Measurements from ENCODE around the gene PGBD1. TPM values are rescaled to one million over a fixed set of nuclear protein-coding genes. Genes with fewer than 3 reads are reported as not detected.

The PGBD1 gene
- total and polyA plus RNA-seq, 2 of the 13 experiments (the other 11 are each of a cell fraction or from before 2014, with no cell fraction given): 3.6 to 6.9 TPM

- TF ChIP-seq, protein P1, sequence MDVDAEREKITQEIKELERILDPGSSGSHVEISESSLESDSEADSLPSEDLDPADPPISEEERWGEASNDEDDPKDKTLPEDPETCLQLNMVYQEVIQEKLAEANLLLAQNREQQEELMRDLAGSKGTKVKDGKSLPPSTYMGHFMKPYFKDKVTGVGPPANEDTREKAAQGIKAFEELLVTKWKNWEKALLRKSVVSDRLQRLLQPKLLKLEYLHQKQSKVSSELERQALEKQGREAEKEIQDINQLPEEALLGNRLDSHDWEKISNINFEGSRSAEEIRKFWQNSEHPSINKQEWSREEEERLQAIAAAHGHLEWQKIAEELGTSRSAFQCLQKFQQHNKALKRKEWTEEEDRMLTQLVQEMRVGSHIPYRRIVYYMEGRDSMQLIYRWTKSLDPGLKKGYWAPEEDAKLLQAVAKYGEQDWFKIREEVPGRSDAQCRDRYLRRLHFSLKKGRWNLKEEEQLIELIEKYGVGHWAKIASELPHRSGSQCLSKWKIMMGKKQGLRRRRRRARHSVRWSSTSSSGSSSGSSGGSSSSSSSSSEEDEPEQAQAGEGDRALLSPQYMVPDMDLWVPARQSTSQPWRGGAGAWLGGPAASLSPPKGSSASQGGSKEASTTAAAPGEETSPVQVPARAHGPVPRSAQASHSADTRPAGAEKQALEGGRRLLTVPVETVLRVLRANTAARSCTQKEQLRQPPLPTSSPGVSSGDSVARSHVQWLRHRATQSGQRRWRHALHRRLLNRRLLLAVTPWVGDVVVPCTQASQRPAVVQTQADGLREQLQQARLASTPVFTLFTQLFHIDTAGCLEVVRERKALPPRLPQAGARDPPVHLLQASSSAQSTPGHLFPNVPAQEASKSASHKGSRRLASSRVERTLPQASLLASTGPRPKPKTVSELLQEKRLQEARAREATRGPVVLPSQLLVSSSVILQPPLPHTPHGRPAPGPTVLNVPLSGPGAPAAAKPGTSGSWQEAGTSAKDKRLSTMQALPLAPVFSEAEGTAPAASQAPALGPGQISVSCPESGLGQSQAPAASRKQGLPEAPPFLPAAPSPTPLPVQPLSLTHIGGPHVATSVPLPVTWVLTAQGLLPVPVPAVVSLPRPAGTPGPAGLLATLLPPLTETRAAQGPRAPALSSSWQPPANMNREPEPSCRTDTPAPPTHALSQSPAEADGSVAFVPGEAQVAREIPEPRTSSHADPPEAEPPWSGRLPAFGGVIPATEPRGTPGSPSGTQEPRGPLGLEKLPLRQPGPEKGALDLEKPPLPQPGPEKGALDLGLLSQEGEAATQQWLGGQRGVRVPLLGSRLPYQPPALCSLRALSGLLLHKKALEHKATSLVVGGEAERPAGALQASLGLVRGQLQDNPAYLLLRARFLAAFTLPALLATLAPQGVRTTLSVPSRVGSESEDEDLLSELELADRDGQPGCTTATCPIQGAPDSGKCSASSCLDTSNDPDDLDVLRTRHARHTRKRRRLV (CRISPR knock-in tag; IDR thresholded peaks at IDR 0.05): no peak
- TF ChIP-seq ZBTB4 (CRISPR knock-in tag; IDR thresholded peaks at IDR 0.05; ENCODE audit: borderline replicate concordance) (peak; percentile 76), NCOA2 (CRISPR knock-in tag; IDR thresholded peaks at IDR 0.05) (peak; percentile 22; the same call in 1 of the 2 replicates), ZNF138 (CRISPR knock-in tag; IDR thresholded peaks at IDR 0.05; ENCODE audit: low read depth) (no peak), ZNF451 (CRISPR knock-in tag; IDR thresholded peaks at IDR 0.05) (no peak), ZFY (CRISPR knock-in tag; IDR thresholded peaks at IDR 0.05) (peak; percentile 77), ARNT2 (CRISPR knock-in tag; IDR thresholded peaks at IDR 0.05; ENCODE audit: low read depth) (peak; percentile 65), NFAT5 (CRISPR knock-in tag; IDR thresholded peaks at IDR 0.05) (peak; percentile 69), MLLT10 (CRISPR knock-in tag; IDR thresholded peaks at IDR 0.05) (no peak)
- TF ChIP-seq, protein P2, sequence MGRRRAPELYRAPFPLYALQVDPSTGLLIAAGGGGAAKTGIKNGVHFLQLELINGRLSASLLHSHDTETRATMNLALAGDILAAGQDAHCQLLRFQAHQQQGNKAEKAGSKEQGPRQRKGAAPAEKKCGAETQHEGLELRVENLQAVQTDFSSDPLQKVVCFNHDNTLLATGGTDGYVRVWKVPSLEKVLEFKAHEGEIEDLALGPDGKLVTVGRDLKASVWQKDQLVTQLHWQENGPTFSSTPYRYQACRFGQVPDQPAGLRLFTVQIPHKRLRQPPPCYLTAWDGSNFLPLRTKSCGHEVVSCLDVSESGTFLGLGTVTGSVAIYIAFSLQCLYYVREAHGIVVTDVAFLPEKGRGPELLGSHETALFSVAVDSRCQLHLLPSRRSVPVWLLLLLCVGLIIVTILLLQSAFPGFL (CRISPR knock-in tag; IDR thresholded peaks at IDR 0.05): no peak; the same call in 1 of the 2 replicates
- TF ChIP-seq, protein P3, sequence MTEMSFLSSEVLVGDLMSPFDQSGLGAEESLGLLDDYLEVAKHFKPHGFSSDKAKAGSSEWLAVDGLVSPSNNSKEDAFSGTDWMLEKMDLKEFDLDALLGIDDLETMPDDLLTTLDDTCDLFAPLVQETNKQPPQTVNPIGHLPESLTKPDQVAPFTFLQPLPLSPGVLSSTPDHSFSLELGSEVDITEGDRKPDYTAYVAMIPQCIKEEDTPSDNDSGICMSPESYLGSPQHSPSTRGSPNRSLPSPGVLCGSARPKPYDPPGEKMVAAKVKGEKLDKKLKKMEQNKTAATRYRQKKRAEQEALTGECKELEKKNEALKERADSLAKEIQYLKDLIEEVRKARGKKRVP (CRISPR knock-in tag; IDR thresholded peaks at IDR 0.05): no peak
Observed at GRCh38 chr6:28335564-28336283, 54.4 kb downstream of the PGBD1 start, which contains the start of gene ZSCAN31 (continued).

Measured in HepG2 (cell line).